Measurements from ENCODE around the gene RND2. TPM values are rescaled to one million over a fixed set of nuclear protein-coding genes. Genes with fewer than 3 reads are reported as not detected.
A peak's percentile ranks its signal among the peaks of the same experiment; 100 is the strongest.

Gene RND2
- total and polyA plus RNA-seq, 2 of the 13 experiments (the other 11 are each of a cell fraction or from before 2014, with no cell fraction given) = 0.05 to 0.11 TPM

- TF ChIP-seq, protein P1, sequence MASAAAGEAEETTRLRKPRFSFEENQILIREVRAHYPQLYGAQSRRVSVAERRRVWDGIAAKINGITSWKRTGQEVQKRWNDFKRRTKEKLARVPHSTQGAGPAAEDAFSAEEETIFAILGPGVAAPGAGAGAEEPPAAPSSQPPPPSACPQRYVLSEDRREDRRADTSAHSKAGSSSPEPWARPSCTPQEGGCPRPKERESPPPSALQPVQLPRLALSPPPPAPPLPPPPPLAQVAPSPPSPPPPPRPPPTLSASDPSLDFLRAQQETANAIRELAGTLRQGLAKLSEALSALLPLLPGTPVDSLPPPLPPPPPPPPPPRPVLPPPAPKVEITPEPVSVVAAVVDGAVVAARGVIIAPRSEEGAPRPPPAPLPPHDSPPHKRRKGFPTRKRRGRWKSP (CRISPR knock-in tag; IDR thresholded peaks at IDR 0.05) = peak; percentile 97
- TF ChIP-seq GABPA (IDR thresholded peaks at IDR 0.05; ENCODE audit: low read depth, low read length) (no peak), GABPA (CRISPR knock-in tag; IDR thresholded peaks at IDR 0.05; ENCODE audit: low read depth) (no peak), NBN (conservative IDR thresholded peaks at IDR 0.05) (no peak), RBM22 (optimal IDR thresholded peaks at IDR 0.05; ENCODE audit: low read length) (no peak), TFE3 (CRISPR knock-in tag; IDR thresholded peaks at IDR 0.05) (no peak), ZNF232 (CRISPR knock-in tag; IDR thresholded peaks at IDR 0.05; ENCODE audit: borderline replicate concordance) (no peak), FLYWCH1 (CRISPR knock-in tag; IDR thresholded peaks at IDR 0.05) (0 out of 2 replicates have a peak, but pooled peaks have one; percentile 20), ZNF737 (CRISPR knock-in tag; IDR thresholded peaks at IDR 0.05; ENCODE audit: borderline replicate concordance) (no peak), FOXJ3 (CRISPR knock-in tag; IDR thresholded peaks at IDR 0.05; ENCODE audit: borderline replicate concordance) (no peak)
- TF ChIP-seq, protein P2, sequence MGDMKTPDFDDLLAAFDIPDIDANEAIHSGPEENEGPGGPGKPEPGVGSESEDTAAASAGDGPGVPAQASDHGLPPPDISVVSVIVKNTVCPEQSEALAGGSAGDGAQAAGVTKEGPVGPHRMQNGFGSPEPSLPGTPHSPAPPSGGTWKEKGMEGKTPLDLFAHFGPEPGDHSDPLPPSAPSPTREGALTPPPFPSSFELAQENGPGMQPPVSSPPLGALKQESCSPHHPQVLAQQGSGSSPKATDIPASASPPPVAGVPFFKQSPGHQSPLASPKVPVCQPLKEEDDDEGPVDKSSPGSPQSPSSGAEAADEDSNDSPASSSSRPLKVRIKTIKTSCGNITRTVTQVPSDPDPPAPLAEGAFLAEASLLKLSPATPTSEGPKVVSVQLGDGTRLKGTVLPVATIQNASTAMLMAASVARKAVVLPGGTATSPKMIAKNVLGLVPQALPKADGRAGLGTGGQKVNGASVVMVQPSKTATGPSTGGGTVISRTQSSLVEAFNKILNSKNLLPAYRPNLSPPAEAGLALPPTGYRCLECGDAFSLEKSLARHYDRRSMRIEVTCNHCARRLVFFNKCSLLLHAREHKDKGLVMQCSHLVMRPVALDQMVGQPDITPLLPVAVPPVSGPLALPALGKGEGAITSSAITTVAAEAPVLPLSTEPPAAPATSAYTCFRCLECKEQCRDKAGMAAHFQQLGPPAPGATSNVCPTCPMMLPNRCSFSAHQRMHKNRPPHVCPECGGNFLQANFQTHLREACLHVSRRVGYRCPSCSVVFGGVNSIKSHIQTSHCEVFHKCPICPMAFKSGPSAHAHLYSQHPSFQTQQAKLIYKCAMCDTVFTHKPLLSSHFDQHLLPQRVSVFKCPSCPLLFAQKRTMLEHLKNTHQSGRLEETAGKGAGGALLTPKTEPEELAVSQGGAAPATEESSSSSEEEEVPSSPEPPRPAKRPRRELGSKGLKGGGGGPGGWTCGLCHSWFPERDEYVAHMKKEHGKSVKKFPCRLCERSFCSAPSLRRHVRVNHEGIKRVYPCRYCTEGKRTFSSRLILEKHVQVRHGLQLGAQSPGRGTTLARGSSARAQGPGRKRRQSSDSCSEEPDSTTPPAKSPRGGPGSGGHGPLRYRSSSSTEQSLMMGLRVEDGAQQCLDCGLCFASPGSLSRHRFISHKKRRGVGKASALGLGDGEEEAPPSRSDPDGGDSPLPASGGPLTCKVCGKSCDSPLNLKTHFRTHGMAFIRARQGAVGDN (CRISPR knock-in tag; IDR thresholded peaks at IDR 0.05) = peak; percentile 95
- TF ChIP-seq, protein P3, sequence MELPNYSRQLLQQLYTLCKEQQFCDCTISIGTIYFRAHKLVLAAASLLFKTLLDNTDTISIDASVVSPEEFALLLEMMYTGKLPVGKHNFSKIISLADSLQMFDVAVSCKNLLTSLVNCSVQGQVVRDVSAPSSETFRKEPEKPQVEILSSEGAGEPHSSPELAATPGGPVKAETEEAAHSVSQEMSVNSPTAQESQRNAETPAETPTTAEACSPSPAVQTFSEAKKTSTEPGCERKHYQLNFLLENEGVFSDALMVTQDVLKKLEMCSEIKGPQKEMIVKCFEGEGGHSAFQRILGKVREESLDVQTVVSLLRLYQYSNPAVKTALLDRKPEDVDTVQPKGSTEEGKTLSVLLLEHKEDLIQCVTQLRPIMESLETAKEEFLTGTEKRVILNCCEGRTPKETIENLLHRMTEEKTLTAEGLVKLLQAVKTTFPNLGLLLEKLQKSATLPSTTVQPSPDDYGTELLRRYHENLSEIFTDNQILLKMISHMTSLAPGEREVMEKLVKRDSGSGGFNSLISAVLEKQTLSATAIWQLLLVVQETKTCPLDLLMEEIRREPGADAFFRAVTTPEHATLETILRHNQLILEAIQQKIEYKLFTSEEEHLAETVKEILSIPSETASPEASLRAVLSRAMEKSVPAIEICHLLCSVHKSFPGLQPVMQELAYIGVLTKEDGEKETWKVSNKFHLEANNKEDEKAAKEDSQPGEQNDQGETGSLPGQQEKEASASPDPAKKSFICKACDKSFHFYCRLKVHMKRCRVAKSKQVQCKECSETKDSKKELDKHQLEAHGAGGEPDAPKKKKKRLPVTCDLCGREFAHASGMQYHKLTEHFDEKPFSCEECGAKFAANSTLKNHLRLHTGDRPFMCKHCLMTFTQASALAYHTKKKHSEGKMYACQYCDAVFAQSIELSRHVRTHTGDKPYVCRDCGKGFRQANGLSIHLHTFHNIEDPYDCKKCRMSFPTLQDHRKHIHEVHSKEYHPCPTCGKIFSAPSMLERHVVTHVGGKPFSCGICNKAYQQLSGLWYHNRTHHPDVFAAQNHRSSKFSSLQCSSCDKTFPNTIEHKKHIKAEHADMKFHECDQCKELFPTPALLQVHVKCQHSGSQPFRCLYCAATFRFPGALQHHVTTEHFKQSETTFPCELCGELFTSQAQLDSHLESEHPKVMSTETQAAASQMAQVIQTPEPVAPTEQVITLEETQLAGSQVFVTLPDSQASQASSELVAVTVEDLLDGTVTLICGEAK (IDR thresholded peaks at IDR 0.05) = no peak
- TF ChIP-seq, protein P3 (CRISPR knock-in tag; IDR thresholded peaks at IDR 0.05) = peak; percentile 55; the same call in 1 of the 2 replicates
Measured at GRCh38 chr17:42980766-42981397, 44.1 kb upstream of the RND2 start (continued).

All from HepG2 (cell line).